T follicular helper cell (primary cell): ENCODE measurements around the gene APOD.

Source experiments
- DNase-seq: peaks from one replicate; pipeline ENCODE4 v3.0.0-alpha.2; 2020; ENCODE audit warnings: low read depth

APOD gene

DNA sequence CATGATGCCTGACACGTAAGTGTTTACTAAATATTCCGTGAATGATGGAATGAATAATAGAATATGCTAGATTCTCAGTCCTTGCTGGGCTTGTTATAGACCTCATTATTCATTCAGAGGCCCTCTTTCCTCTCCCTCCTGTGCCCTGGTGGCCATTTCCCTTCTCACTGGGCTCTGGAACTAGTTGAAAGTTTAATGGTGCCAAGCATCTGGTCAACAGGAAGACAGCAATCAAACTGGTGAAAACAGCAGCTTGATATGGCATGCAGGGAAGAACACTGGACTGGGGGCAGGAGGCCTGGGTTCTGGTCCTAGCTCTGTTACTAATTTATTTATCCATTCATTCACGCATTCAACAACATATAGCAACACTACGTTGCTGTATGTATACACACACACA, 3.7 kb upstream of the APOD start:
- DNase-seq, result no peak

- DNase-seq, result no peak
These were observed 767 bp upstream of the APOD start for GRCh38 chr3:195584543-195584870.

DNA sequence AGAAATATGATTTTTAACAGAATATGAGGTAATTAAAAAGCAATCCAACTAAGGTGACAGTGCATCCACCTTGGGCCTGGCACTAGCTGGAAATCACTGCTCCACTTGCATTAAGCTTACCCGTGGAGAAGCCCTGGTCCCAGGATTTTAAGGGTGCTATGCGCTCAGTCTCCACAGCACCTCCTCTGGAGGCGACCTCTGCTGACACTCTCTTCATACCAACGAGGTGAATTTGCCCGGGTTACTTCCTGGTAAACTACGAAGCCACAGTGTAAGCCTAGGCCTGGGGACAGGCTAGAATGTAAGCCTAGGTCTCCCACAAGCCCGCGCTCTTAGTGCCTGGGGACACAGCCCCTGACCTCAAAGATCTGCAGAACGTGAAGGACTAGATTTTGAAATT, 793 bp downstream of the APOD start:
- DNase-seq, result no peak

DNA sequence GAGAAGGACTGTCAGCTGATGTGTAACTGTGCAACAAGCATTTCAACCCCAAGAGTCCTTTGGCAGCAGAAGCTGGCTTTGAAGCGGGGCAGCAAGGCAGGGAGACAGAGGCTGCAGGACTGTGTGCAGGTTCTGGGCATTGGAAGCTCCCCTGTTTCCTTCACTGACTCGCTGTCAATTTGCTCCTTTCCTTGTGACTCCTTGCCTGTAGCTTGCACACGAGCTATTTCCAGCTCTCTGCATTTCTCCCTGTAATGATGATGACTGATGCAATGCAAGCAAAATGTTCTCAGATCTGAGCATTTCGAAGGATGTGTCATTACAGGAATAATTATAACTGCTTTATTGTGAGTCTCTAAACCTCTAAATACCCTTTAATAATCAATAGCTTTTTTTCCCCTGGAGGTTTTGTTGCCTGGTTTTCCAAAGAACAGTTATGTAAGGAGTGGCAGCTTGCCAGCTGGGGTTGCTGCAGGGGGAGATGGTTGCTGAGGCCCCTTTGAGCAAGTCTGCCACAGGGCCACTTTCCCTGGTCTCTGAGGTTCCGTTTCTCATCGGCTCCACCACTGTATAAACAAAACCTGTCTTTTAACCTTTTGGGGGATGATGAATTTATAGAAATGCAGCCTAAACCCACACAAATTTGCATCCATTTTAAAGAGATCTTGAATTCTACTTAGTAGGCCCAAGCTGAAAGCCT, 2.8 kb downstream of the APOD start:
- DNase-seq, result no peak

- DNase-seq, result no peak
These were observed 4.5 kb downstream of the APOD start for GRCh38 chr3:195579281-195579680.

DNA sequence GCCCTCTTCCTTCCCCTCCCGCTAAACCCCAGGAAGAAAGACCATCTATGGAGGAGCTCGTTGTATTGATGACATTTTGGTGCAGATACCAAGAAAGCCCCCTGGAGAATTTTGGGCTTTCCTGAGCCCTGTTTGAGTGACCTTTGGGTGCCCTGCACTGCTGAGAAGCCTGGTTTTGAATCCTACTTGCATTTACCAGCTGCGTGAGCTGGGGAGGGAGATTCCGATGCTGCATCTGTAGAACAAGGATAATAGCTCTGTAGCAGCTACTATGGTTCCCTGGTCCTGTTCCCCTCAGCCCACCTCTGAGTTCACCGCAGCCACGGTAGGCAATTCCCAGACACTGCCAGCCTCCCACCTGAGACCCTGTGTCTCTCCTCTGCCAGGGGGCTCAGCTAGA, 5.2 kb downstream of the APOD start:
- no peak for DNase-seq

GRCh38 chr3:195577645-195578177, 6.0 kb downstream of the APOD start:
- no peak for DNase-seq

- no peak for DNase-seq
These were observed 9.0 kb downstream of the APOD start for GRCh38 chr3:195574497-195575304.

DNA sequence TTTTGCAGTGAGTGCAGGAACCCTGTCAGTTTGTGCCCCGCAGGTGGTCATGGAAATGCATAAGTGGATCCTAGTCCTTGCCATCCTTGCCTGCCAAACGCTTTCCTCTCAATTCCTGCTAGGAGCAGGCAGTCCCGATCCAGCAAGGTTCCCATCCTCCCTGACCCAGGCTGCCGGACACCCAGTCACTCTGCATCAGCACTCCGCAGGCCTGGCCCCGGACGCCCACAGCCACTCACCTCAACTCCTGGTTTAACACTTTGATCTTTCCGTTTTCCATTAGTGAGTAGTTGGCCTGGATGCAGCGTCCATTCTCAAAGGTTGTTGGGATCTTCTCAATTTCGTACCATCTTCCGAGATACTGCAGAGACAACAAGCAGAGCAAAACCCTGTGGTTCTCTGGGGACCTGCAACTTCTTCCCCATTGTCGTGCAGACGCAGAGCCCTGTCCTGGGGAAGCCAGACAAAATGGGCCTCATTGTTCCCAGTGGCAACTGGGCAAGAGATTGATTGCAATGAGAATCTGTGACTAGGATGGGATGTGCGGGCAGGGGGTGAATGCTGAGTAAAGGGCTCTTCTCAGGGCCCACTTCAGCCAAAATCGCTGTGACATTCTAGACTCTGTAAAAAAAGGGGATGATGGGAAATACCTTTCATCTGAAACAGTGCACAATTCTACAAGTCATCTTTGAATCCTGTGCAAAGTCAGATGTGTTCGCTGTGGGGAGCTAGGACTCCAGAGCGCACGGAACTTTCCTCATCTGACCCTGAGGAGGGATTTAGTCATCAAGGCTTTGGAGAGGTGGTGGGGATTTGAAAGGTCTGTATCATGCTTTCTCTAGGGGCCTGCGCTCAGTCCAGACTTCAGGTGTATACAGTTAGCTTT, 9.9 kb downstream of the APOD start:
- no peak for DNase-seq

GRCh38 chr3:195571361-195571760, 12.4 kb downstream of the APOD start:
- no peak for DNase-seq

DNA sequence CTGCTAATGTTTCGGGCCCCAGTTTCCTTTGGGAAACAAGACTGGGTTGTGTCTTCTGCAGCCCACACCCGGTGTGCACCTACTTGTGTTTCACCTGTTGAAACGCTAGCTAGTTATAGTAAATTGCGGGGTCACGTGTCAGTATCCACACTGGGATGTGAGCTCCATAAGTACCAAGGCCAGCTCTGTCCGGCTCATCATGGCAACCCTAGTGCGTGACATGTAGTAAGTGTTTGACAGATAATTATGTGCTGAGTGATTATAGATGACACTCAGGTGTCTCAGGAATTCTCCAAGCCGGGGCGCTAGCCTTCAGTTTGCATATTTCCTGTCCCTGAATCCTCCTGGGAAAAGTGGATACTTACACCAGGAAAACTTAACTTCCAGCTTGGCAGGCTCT, 12.8 kb downstream of the APOD start:
- DNase-seq, result no peak

- no peak for DNase-seq
These were observed 13.4 kb downstream of the APOD start for GRCh38 chr3:195570344-195570743.

- DNase-seq, result no peak
These were observed 15.1 kb downstream of the APOD start for GRCh38 chr3:195568630-195569029.

- DNase-seq, result no peak
These were observed 16.9 kb downstream of the APOD start for GRCh38 chr3:195566797-195567196.

DNA sequence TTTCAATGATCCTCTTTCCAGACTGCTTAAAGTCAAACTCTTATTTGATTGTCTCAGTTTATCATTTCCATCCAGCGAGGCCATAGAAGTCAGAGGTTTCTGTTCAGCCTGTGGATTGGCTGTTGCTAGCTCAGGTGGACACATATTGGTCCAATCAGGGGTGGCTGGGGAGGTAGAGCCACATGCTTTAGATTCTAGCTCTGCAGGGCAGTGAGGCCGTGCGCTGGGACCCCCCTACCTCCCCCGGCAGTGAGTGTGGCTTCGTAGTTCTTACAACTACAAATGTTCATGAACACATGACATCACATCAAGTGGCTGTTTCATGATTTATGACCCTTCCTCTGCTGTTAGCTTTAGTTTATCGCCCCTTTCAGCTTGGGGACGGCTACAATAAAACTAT, 18.0 kb downstream of the APOD start:
- no peak for DNase-seq

GRCh38 chr3:195563317-195563716, 20.4 kb downstream of the APOD start:
- no peak for DNase-seq

GRCh38 chr3:195559723-195560409, 23.9 kb downstream of the APOD start:
- DNase-seq, result no peak

- DNase-seq, result no peak
These were observed 25.1 kb downstream of the APOD start for GRCh38 chr3:195558602-195559001.

DNA sequence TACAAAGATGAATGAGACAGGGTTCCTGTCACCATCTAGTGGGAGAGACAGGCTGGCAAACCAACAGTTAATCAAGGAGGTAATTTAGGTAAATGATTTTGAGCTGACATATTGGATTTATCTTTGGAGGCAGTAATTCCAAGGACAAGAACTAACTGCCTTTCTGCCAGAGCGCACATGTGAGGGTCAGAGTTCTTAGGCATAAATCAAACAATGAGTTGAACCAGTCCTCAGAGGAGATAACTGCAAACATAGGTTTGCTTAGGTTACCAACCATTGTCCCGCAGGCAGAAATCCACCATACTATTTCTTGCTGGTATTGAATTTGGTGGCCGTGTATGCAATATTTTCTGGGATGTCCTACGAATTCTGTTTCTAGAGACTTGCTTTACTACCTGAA, 26.4 kb downstream of the APOD start:
- no peak for DNase-seq

GRCh38 chr3:195556390-195556789, 27.4 kb downstream of the APOD start:
- no peak for DNase-seq

DNA sequence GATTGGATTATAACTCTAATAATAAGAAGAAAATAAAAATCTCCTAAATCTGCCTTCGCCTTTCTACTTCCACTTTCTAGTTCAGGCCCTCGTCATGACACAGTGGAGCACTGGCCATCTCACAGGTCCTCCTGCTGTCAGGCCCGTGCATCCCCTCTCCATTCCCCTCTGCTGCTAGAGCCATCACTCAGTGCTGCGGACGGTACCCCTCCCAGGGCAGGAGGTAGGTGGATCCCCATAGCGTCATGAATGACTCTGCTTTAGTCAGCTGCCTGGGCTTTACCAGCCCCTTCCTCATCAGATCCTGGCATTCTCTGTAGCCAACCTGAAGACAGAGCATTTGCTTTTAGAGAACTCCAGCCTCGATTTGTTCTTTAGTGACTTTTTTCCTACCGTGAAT, 28.6 kb downstream of the APOD start:
- DNase-seq, result no peak

- DNase-seq, result no peak
These were observed 29.3 kb downstream of the APOD start for GRCh38 chr3:195554458-195554857.
